OCI-M2 (cell line): ENCODE data around the gene IGSF11.

Experiments
- DNase-seq: peaks from one replicate; lab custom pipeline; 2025; ENCODE audit not compliant: unreplicated experiment; lab: John Stamatoyannopoulos, UW

IGSF11 gene

DNA sequence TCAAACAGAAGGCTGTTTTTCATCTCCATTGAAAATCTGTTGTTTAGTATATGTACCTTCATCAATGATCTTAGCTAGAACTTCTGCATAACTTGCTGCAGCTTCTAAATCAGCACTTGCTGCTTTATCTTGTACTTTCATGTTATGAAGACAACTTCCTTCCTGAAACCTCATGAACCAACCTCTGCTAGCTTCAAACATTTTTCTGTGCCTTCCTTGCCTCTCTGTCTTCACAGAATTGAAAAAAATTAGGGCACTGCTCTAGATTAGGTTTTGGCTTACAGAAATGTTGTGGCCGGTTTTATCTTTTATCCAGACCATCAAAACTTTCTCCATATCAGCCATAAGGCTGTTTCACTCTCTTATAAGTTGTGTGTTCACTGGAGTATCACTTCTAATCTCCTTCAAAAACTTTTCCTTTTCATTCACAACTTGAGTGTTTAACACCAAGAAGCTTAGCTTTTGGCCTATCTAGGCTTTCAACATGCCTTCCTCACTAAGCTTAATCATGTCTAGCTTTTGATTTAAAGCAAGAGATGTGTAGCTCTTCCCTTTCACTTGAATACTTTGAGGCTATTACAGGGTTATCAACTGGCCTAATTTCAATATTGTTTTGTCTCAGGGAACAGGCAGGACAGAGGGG is 78.6 kb downstream of the IGSF11 start:
- no peak for DNase-seq

DNA sequence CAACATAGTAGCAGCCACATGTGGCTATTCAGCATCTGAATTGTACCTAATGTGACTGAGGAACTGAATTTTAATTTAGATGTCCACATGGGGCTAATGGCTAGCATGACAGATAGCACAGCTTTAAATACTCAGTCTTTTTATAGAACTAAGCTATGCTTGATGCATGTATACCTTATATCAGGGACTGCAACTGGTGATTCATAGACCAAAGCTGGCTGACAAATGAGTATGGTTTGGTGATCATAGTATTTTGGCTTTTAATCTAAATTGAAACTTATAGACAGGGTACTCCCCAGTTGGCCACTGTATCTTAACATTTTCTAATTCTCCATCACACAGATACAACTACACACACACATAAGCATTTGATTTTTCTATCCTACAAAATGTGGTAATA is 83.6 kb downstream of the IGSF11 start:
- DNase-seq, result no peak

DNA sequence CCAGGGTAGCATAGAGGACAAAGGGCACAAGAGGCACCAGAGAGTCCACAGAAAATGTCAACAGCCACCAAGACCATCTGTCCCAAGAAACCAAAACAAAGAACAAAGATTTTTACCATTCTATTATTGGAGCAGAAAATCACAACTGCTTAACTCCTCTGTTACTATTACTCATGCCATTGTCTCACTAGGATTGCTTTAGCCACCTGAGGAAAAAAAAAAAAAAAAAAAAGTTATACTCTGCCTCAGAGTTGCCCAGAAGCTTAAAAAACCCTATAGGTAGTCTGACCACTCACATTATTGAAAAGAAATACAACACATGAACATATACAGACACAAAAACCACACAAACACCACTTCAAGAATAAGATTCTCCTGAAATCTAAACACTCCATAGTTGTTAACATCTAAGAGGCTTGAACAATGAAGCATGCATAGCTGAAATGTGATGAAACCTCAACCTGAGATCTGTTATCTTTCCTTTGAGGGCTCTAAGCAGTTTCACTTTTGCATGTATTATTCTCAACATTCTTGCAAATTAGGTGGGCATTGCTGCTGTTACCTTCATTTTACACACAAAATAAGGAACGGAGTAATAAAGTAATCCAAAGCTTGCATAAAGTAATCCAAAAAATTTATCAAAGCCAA is 85.4 kb downstream of the IGSF11 start:
- DNase-seq, result no peak

DNA sequence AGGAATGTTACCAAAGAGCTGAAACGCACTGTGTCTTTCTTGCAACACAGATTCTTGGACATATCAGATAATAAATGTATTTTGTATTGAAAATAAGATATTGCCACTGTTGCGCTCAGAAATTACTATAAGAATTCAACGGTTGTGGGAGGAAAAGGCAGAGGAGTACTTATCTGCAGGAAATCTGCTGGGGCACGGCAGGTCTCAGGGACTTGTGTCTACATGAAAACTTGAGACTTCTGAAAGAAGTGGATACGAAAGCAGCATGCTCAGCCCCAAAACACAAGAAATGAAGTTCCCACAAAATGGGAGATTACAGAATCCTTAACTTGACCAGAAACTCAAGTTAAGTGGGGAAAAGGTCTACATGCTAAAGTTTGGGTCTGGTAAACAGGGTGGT is 86.5 kb downstream of the IGSF11 start:
- DNase-seq, result no peak

DNA sequence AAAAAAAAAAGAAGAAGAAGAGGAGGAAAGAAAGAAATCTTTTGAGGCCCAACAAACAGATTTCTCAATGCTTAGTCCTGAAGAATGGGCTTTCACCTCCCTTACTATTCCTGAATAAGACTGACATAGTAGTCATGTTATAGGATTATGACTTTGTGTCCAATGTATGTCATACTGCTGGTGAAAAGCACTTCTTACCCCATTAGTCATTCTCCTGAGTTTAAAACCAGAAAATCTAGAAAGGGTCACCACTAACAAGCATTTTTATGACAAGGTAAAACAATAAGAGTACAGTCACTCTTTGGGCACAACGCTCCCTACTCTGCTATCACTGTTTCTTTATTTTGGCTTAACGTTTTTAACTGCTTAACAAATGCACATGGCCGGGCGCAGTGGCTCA is 88.2 kb downstream of the IGSF11 start:
- DNase-seq, result no peak

DNA sequence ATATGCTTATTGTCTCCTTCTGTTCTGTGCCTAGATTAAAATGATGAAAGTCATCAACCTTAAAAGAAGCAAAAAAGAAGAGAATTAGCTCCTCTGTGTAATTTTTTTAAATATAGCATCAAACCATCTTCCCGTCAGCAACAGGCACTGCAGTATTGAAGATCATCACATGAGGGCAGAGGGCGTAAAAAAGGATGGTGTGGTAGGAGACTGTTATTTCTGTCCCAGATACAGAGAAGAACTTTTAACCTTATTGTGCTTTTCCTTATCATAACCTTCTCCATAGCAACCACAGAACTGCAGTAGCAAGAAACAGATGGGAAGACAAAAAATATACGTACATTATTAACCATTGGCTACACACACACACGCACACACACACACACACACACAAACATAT is 88.8 kb downstream of the IGSF11 start:
- no peak for DNase-seq

DNA sequence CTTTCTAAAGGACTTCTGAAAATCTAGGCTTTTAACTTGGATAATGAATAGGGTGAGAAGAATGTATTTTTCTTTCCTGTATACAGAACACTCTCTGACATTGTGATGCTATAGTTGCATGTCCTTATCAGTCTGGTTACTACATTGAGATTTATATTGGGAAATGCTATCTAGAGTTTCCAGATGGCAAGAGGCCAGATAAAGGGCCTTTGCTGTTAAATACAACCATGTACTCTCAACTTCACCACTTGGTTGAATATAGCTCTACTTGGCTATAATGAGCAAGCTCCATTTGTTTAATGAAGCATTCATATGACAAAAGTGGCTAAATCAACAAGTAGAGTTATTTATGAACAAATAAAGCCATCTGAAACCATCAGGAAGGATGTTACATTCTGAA is 91.0 kb downstream of the IGSF11 start:
- no peak for DNase-seq

DNA sequence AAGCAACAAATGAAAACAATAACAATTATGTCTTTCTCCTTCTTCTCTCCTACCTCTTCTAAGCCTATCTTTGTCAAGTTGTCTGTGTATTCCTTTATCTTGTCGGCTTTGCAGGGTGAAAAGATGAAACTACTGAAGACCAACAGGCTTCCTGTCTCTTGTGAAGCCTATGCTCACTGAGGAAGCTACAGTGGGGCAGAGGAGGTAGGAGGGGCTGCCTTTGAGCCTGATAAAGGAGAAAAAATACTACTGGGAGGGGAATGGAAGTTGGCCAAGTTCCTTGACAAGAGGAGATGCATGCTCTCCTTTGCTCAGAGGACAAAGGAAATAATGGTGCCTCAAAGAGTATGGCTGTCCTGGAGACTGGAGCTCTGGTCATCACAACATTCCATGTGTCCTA is 92.0 kb downstream of the IGSF11 start:
- peak; percentile 28 for DNase-seq

DNA sequence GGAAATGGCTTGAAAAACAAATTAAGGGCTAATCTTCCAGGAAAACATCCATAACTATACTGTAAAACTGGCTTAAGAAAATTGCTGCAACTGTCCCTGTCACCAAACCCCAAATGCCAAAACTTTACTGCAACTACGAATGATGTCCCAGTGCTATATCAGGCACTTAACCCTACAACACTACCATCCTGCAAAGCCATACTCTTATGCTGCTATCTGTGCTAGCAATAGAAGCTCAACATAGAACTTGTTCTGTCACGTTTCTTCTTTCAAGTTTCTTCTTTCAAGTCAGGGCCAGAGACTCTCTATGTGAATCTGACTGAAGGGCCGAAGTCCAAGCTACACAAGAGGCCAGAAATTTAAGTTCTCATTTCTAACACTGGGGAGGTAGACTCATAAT is 92.5 kb downstream of the IGSF11 start:
- no peak for DNase-seq

DNA sequence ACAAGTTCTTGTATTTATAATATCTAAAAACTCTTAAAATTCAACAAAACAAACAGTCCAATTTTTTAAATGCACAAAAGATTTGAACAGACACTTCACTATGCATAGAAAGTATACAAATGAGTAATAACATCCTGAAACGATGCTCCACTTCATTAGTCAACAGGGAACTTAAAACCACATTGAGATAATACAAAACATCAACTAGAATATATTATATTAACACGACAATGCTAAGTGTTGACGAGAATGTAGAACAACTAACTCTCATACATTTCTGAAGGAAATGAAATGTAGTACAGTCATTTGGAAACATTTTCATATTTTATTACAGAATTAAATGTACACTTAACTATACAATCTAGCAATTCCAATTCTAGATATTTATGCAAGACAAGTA is 93.4 kb downstream of the IGSF11 start:
- no peak for DNase-seq

DNA sequence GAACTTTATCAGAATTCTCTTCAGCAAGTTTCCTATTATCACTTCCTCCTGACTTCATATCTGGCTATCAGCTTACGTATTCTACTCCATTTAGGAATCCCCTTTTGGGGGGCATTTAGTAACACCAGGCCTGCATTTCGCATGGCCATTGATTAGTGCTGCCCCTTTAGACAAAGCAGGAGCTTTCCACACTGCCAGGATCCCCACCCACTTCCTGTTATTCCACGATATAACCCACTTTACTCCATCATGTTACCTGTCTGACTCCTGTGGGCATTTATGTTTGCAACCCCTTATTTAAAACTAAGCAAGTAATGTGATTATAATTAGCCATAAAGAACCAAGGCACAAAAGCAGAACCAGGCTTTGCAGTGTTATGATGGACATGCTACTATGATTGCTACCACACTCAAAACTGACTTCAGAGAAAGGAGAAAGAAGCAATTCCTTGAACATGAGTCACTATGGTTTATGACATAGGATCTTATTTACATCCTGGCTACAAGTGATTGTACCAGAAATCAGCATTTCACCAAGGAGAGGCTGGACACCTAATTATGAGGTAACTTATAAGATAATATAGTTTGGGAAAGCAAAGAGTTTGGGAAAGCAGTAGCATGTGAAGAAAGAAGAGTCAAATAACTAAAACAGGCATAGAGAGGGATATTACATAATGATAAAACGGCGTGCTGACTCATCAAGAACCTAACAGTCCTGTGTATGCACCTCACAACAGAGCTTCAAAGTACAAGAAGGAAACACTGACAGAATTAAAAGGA is 96.3 kb downstream of the IGSF11 start:
- DNase-seq, result no peak

DNA sequence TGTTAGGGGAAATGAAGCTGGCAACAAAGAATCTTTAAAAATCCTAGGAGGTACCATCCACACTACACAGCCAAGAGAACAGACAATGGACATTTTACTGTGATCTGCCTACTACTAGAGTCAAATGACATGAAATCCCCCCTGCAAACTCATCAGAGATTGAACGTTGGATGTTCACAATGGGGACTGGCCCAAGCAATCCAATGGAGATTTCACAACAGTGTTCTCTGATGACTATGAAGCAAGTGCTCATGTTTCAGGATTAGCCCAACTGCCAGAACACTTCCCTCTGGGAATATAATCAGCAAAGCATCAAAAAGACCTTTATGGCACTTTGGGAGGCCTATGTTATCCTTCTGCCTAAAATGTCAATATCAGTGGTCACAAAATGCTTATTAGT is 97.8 kb downstream of the IGSF11 start:
- no peak for DNase-seq

DNA sequence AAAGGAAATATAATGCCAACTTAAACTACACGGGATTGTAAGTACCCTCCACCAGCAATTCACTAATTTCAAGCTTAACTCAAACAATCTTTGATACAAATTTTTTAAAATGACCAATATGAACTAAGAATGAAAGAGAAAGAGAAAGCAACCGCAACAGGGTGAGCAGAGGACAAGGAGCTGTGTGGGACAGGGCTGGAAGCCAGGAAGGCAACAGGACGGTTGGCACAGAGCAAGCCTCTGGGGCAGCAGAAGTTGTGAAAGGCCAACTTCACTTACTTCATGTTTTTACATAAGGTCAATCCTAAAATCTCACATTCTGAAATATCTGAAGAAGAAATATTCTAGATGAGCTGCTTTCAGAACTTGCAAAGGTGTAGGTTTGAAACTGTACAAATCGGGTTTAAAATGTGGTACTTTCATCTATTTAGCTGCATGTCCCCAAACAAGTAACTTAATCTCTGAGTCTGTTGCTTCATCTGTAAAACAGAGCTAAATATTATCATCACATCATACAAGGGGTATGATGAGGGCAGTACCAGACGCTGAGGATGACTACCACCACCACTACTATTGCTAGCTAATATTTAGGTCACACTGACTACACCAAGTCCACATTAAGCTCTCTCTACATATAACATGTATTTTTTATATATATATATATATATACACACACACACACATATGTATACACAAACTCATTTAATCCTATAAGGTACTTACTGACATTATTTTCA is 101.7 kb downstream of the IGSF11 start:
- DNase-seq, result no peak

DNA sequence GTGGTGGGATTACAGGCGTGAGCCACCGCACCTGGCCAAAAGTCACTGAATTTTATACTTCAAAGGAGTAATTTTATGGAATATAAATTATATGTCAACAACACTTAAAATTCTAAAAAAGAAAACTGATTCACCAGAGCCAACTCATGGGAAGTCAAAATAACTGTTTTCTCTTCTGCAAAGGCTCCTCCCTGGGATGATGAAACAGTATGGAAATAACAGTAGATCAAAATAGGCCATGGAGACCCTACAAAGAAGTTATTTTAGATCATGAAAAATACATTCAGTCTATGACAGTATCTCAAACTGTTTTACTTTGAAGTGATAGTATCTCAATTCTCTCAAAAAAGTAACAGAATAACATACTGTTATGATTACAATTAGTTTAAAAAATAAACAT is 102.7 kb downstream of the IGSF11 start:
- DNase-seq, result no peak

DNA sequence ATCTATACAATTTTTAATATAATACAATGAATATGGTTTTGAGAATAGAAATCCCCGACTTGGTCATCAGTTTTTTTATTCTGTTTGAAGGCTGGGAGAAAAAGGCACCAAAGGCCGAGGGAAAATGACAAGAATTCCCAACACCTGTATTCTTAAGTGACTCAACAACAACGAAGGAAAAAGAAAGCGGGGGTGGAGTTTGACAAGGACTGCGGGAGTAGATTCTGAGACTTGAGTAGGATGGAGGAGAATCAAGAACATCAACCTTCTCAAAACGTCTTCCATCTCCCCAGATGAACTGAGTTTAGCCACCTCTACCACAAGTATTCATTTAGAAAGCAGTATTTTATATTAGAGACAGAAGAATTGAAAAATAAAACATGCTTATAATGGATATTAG is 107.2 kb downstream of the IGSF11 start:
- no peak for DNase-seq

DNA sequence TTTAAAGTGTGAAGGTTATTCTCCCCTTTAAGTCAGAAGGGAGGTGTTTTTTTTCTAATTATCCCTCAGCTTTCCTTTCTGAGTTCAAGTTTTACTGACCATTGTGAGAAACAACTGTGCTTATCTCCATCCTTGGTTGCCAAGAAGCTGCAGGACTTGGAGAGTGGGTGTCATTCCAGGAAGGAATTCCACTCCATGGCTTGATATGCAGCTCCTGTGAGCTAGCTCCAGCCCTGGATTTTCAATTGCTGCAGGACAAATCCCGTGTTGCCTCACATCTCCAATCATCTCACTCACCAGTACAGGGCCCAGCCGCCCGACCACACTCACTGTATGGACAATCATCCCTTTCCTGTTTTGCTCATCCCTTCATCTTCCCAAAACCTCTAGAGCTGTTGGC is 122.5 kb downstream of the IGSF11 start:
- DNase-seq, result no peak

DNA sequence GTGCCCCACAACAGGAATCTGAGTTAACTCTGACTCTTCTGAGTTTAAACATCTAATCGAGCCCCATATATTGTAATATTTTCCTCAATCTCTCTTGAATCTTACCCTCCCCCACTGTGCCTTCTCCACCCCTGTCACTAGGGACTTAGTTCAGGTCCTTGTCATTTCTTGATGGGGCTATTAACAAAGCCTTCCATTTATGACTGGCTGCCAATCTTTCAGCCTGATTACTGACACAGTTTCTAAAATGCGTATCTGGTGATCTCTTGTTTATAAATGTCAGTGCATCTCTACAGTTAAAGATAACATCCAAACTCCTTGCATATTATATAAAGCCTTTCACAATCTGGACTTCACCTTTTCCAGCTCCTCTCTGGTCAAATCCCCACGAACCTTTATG is 124.3 kb downstream of the IGSF11 start:
- no peak for DNase-seq

DNA sequence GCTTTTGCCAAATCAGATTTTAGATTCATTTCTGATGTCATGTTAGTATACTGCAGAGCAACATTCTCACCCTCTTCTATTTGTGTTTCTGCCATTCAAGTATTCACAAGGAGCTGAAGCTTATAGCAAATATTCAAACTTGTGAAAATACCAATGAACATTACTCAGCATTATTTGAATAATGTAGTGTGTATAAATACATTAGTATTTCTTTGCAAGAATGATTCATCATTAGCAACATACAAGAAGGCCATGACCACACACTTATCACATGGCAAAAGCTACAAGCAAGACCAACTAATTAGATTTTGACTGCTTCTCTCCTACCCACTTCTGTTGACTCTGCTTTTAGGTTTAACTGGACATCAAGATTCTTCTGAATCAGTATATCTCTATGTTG is 124.9 kb downstream of the IGSF11 start:
- DNase-seq, result no peak

DNA sequence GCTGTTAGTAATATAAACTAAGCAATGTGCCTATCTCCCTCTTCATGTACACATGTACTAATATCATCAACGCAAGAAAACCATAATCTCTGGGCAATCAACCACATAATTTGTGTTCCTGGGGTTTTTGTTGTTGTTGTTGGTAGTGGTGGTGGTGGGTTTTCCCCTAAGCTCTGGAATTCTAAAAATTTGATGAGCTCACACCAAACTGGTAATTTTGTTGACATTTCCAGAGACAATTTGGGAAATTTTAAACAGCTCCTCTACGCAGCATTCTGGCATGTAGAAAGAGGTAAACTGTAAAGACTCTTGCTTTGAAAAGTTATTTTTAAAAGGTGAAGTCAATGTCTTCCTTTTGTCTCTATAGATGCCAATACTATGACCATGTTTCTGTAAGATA is 126.7 kb downstream of the IGSF11 start:
- no peak for DNase-seq

DNA sequence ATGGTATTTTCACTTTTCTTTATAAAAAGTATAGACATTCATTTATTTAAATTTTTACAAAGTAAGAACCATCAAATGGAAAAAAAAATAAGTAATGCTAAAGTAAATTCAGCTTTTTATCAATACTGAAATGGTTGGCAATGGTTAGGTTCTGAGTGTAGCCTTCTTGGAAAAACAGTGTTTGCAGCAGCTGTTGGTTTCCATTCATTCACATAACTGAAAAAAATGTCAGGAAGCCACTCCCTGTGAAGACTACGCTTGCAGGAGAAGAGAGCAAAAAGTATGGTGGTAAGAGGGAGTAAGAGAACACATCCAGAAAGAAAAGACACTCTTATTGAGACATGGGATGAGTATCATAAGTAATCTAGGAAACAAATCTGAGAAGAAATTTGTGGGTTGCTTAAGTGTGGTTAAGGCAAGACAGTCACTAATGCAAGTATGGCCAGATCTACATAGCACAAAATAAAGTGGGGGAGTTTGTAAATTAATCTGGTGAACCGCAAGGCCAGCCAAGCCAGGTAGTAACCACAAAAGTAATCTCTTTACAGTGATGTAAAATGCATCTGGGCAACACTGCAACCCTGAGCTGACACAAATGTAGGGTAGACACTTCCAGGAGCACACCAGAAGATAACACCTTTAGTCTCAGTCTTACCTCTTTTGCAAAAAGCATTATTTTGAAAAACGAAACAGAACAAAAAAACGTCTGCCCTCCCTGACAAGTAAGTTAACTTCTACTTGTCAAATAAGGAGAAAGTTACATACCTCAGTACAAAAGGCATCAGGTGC is 133.7 kb downstream of the IGSF11 start:
- DNase-seq, result no peak

DNA sequence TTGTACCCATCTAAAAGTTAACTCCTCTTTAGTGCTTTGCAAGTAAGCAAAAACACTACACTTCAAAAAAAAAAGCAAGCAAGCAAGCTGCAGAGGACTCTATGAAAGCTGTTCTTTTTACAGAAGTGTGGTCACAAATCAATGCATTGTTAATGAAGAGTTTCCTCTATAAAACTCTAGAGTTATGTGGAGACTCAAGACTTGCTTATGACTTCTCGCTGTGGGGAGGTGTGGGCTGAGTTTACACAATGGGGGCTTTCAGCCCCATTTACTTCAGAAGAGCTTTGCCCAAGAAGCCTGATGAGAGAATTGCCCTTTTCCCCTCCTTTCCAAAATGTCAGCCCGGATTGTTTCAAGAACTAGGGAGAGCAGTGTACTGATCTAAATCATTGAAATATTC is 144.4 kb downstream of the IGSF11 start:
- DNase-seq, result no peak
